Stomach (tissue), 9 donors: ENCODE results near the gene SNX21. TPM values are rescaled to one million over a fixed set of nuclear protein-coding genes. Genes with fewer than 3 reads are reported as not detected.

Source experiments
- DNase-seq, 2 donors: peaks; one replicate each; pipeline versions ENCODE4 v3.0.0 to v3.0.0-alpha.2; 2013 to 2019
- H3K27ac ChIP-seq, 5 donors: fragments of 200-600 bp in 4 of 5; sonication (generic) in 4 of 5; one replicate each; pipeline ENCODE4 v1.5.1; 2013 to 2019; ENCODE audit warnings: mild to moderate bottlenecking in 1 of 5, moderate library complexity in 1 of 5
- H3K27me3 ChIP-seq, 3 donors: fragments of 200-600 bp; sonication (generic); one replicate each; pipeline ENCODE4 v1.5.1; 2017 to 2019; ENCODE audit warnings: mixed run types in 1 of 3
- H3K36me3 ChIP-seq, 4 donors: fragments of 200-600 bp; sonication (generic); 1 replicate in 3 of 4; 2 replicates in 1 of 4; pipeline ENCODE4 v1.5.1; 2016 to 2019
- H3K4me1 ChIP-seq, 4 donors: fragments of 200-600 bp; sonication (generic); one replicate each; pipeline ENCODE4 v1.5.1; 2016 to 2019
- H3K4me3 ChIP-seq, 4 donors: fragments of 200-600 bp; sonication (generic) in 3 of 4; one replicate each; pipeline ENCODE4 v1.5.1; 2016 to 2019; ENCODE audit warnings: mild to moderate bottlenecking in 1 of 4
- H3K9me3 ChIP-seq, 4 donors: fragments of 200-600 bp; sonication (generic); one replicate each; pipeline ENCODE4 v1.5.1; 2016 to 2019
- EP300 ChIP-seq: sonication (generic); formaldehyde crosslinking; IDR thresholded peaks from one replicate; pipeline ENCODE4 v1.6.1; 2017; ENCODE audit warnings: antibody characterized with exemption
- POLR2A ChIP-seq, 4 donors: fragments of 450-650 bp; IDR thresholded peaks; one replicate each; pipeline ENCODE4 v1.6.1; 2016; ENCODE audit warnings: antibody characterized with exemption in 4 of 4, control low read depth in 2 of 4, mild to moderate bottlenecking in 1 of 4, moderate library complexity in 1 of 4
- POLR2AphosphoS5 ChIP-seq, 3 donors: sonication (generic); formaldehyde crosslinking; IDR thresholded peaks; one replicate each; pipeline ENCODE4 v1.6.1; 2016; ENCODE audit warnings: antibody characterized with exemption in 3 of 3
- WGBS, 5 donors: extraction: QIAGEN DNeasy Blood & Tissue Kit in 3 of 5; methylation state at CpG; one replicate each; pipeline versions ENCODE4 v1.1.5 to v1.1.7; 2013 to 2018; 5-methylcytosine and 5-hydroxymethylcytosine counted together
- intact Hi-C: fragments of 100-400 bp; cut with DNase I; formaldehyde crosslinking; loops from one replicate; pipeline ENCODE4 v1.15.1; 2023; ENCODE audit warnings: low total_unique reads
- polyA plus RNA-seq, 3 donors: library from polyadenylated mRNA; stranded (reverse); fragments of 200-250 nt; gene quantifications; one replicate each; pipeline ENCODE4 v1.2.3, GENCODE V29; 2013
- total RNA-seq, 5 donors: library from RNA; depleted of rRNA; stranded (reverse); fragments of >200 nt; gene quantifications; one replicate each; pipeline versions ENCODE4 v1.1.0 to v1.2.3, GENCODE V29; 2014 to 2016
- TF ChIP-seq, protein P1 (sequence below), 7 experiments: fragments of 450-650 bp in 4 of 7; fragments of 200-600 bp in 3 of 7; sonication (generic) in 3 of 7; IDR thresholded peaks; one replicate each; pipeline ENCODE4 v1.5.1; 2016 to 2019; ENCODE audit warnings: antibody characterized with exemption in 7 of 7, control low read depth in 2 of 7, mild to moderate bottlenecking in 1 of 7
- donor health status: healthy with polysubstance abuse.
- donor health status: Bipolar disorder and iron deficiency.
- donor health status: healthy.

SNX21 gene
- total and polyA plus RNA-seq, 8 donors, result 15.2 to 120 (median 24.4) TPM

DNA sequence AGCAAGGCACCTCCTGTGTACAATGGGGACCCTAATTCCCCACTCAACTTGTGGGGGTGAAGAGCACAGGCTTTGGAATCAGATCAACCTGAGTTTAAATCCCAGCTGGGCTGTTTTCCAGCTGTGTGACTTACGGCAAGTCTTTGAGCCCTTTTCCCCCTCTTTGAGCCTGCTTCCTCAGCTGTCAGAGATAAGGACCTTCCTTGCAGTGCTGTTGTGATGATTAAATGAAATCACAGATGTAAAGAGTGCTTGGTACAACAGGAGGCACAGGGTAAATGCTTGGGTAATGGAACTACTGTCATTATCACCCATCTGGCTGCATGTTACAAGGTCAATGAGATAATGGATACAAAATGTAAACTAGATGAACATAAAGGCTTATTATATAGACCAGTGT lies 3.2 kb downstream of the SNX21 start:
- H3K4me3 ChIP-seq, result peak overlapping the region in 1 of 4 donors; percentile 19
- peaks cover 26 to 74% (median 55%) of the 10 kb centered on the region in 4 donors for H3K4me1 ChIP-seq
- no peak for TF ChIP-seq POLR2AphosphoS5 (IDR thresholded peaks at IDR 0.05)
- TF ChIP-seq, protein P1, sequence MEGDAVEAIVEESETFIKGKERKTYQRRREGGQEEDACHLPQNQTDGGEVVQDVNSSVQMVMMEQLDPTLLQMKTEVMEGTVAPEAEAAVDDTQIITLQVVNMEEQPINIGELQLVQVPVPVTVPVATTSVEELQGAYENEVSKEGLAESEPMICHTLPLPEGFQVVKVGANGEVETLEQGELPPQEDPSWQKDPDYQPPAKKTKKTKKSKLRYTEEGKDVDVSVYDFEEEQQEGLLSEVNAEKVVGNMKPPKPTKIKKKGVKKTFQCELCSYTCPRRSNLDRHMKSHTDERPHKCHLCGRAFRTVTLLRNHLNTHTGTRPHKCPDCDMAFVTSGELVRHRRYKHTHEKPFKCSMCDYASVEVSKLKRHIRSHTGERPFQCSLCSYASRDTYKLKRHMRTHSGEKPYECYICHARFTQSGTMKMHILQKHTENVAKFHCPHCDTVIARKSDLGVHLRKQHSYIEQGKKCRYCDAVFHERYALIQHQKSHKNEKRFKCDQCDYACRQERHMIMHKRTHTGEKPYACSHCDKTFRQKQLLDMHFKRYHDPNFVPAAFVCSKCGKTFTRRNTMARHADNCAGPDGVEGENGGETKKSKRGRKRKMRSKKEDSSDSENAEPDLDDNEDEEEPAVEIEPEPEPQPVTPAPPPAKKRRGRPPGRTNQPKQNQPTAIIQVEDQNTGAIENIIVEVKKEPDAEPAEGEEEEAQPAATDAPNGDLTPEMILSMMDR (IDR thresholded peaks at IDR 0.05), result no peak
- no peak for TF ChIP-seq EP300
- no peak for TF ChIP-seq POLR2A (IDR thresholded peaks at IDR 0.05)
- no peaks in the 10 kb centered on the region for H3K27me3 ChIP-seq
- H3K27ac ChIP-seq, result peak overlapping the region in 3 of 5 donors; percentile 20 to 96 (median 94)
- intact Hi-C loops, result no loop called here
- no peaks in the 10 kb centered on the region for H3K9me3 ChIP-seq
- no peak for DNase-seq
- 0 to 40% (median 22%) methylated on average over 1 of the region's 1 CpG for WGBS, 5 donors
- peaks cover 19 to 47% (median 26%) of the 10 kb centered on the region in 4 donors for H3K36me3 ChIP-seq

DNA sequence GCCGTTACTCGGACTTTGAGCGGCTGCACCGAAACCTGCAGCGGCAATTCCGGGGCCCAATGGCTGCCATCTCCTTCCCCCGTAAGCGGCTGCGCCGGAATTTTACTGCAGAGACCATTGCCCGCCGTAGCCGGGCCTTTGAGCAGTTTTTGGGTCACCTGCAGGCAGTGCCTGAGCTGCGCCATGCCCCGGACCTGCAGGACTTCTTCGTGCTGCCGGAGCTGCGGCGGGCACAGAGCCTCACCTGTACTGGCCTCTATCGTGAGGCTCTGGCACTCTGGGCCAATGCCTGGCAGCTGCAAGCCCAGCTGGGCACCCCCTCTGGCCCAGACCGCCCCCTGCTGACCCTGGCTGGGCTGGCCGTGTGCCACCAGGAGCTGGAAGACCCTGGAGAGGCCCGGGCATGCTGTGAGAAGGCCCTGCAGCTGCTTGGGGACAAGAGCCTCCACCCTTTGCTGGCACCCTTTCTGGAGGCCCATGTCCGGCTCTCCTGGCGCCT lies 7.2 kb downstream of the SNX21 start:
- Histone ChIP-seq H3K4me3 (no peak overlapping the region), H3K27ac (peak overlapping the region in 1 of 5 donors; percentile 5), H3K36me3 (peaks cover 46 to 86% (median 65%) of the 10 kb centered on the region in 4 donors), H3K27me3 (no peaks in the 10 kb centered on the region), H3K9me3 (no peaks in the 10 kb centered on the region), H3K4me1 (peaks cover under 1 to 61% (median 31%) of the 10 kb centered on the region in 4 donors)
- TF ChIP-seq EP300 (no peak), POLR2A (IDR thresholded peaks at IDR 0.05) (no peak), POLR2AphosphoS5 (IDR thresholded peaks at IDR 0.05) (no peak)
- TF ChIP-seq, protein P1 (IDR thresholded peaks at IDR 0.05), result no peak
- 84 to 91% (median 91%) methylated on average over 8 to 25 of the region's 25 CpGs for WGBS, 5 donors
- intact Hi-C loops, result no loop called here
- no peak for DNase-seq

DNA sequence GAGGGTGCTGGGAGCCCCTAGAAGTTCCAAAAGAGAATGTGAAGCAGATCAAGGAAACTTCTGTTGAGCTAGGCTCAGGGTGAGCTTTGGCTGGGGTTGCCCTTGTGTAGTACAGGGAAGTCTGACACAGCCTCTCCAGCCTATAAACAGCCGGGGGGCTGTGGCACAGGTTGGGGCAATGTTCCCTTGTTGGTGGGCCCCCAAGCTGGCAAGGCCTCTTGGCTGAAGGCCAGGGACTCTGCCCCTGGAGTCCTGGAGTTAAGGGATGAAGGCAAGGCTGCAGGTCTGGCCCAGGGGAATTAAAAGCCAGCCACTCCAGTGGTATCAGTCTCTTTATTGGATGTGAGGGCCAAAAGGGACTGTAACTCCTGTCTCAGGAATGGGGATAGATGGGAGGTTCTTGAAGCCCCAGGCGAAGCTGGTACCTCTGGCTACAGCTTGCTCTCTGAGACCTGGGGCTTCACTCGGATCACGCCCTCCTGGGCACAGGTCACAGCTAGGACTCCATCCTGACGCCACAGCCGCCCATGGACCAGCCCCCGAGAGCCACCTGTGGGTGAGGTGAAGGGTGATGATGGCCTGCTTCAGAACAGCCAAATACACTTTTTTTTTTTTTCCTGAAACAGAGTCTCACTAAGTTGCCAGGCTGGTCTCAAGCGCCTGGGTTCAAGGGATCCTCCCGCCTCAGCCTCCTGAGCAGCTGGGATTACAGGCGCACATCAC lies 8.0 kb downstream of the SNX21 start:
- H3K4me1 ChIP-seq, result peaks cover 0 to 56% (median 27%) of the 10 kb centered on the region in 4 donors
- H3K4me3 ChIP-seq, result no peak overlapping the region
- no peaks in the 10 kb centered on the region for H3K27me3 ChIP-seq
- no peaks in the 10 kb centered on the region for H3K9me3 ChIP-seq
- 89 to 95% (median 91%) methylated on average over 10 of the region's 10 CpGs for WGBS, 5 donors
- H3K36me3 ChIP-seq, result peaks cover 48 to 94% (median 73%) of the 10 kb centered on the region in 4 donors
- intact Hi-C loops, result no loop called here
- peak overlapping the region in 3 of 5 donors; percentile 21 to 52 (median 50) for H3K27ac ChIP-seq
- no peak for DNase-seq
- TF ChIP-seq, protein P1 (IDR thresholded peaks at IDR 0.05), result no peak
- TF ChIP-seq POLR2A (IDR thresholded peaks at IDR 0.05), result no peak
- no peak for TF ChIP-seq EP300
- no peak for TF ChIP-seq POLR2AphosphoS5 (IDR thresholded peaks at IDR 0.05)

DNA sequence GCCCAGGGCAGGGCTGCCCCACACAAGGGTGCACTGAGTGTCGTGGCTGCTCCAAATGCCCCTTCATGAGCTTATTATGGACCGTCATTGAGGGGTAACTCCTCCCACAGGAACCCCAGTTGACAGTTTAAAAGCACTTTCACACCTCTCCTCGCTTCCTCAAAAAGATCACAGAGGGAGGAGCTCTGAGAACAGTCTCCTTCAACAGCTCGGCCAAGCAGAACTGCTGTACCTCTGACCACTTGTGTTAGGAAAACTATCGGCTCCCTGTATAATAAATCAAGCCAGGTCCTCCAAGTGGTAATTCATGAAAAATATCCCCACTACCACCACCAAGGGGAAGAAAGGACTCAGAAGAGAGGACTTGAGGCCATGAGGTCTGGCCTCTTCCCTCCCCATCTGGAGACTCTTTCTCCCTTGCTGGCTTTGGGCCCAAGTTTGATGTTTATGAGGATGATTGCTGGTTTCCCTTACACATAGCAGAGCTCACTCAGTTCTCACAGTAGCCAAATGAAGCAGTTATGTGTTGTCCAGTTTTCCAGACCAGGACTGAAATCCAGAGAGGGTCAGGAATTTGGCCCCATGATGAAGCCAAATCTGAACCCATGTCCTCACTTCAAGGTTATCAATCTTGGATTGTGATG lies 8.7 kb downstream of the SNX21 start:
- Histone ChIP-seq H3K4me1 (peaks cover 0 to 49% (median 21%) of the 10 kb centered on the region in 4 donors), H3K9me3 (no peaks in the 10 kb centered on the region), H3K36me3 (peaks cover 55 to 94% (median 80%) of the 10 kb centered on the region in 4 donors), H3K27me3 (no peaks in the 10 kb centered on the region), H3K27ac (peak overlapping the region in 4 of 5 donors; percentile 21 to 56 (median 51)), H3K4me3 (no peak overlapping the region)
- 42 to 71% (median 65%) methylated on average over 5 of the region's 5 CpGs for WGBS, 5 donors
- intact Hi-C loops, result no loop called here
- no peak for DNase-seq
- TF ChIP-seq, protein P1 (IDR thresholded peaks at IDR 0.05), result no peak
- TF ChIP-seq POLR2A (IDR thresholded peaks at IDR 0.05) (no peak), EP300 (no peak), POLR2AphosphoS5 (IDR thresholded peaks at IDR 0.05) (no peak)
